Fibroblast of villous mesenchyme (primary cell): Measurements from ENCODE around the gene IRF9. TPM values are rescaled to one million over a fixed set of nuclear protein-coding genes. Genes with fewer than 3 reads are reported as not detected.

Source experiments
- DNase-seq: peaks from one replicate; pipeline ENCODE4 v3.0.0-alpha.2; 2010; ENCODE audit warnings: low read depth
- H3K4me3 ChIP-seq: 2 replicates; pipeline ENCODE4 v1.5.1; 2011; ENCODE audit warnings: low read depth, mild to moderate bottlenecking, low read length
- CTCF ChIP-seq: IDR thresholded peaks from 2 replicates; pipeline ENCODE4 v1.5.1; 2012; ENCODE audit warnings: low read depth, mild to moderate bottlenecking, low read length; ENCODE audit not compliant: insufficient read depth
- total RNA-seq: library from RNA; depleted of rRNA; stranded (reverse); fragments of >200 nt; gene quantifications from 2 replicates; pipeline ENCODE4 v1.2.3, GENCODE V29; 2012

The IRF9 gene
- total RNA-seq, 1 donor, result 96.7 TPM

- no peak overlapping the region for H3K4me3 ChIP-seq
- TF ChIP-seq CTCF, result no peak
- no peak for DNase-seq
These were observed 16.2 kb downstream of the IRF9 start for GRCh38 chr14:24177041-24177825.

- H3K4me3 ChIP-seq, result no peak overlapping the region
- no peak for DNase-seq
- no peak for TF ChIP-seq CTCF
These were observed 16.8 kb downstream of the IRF9 start for GRCh38 chr14:24177891-24178290.

GRCh38 chr14:24178399-24179178 lies 17.5 kb downstream of the IRF9 start:
- no peak for TF ChIP-seq CTCF
- no peak overlapping the region for H3K4me3 ChIP-seq
- no peak for DNase-seq

GRCh38 chr14:24179294-24179960 lies 18.4 kb downstream of the IRF9 start:
- no peak for TF ChIP-seq CTCF
- H3K4me3 ChIP-seq, result no peak overlapping the region
- DNase-seq, result no peak

GRCh38 chr14:24179961-24180796 lies 19.1 kb downstream of the IRF9 start:
- peak; percentile 80 for DNase-seq
- H3K4me3 ChIP-seq, result no peak overlapping the region
- TF ChIP-seq CTCF, result no peak

- TF ChIP-seq CTCF, result no peak
- no peak overlapping the region for H3K4me3 ChIP-seq
- DNase-seq, result no peak
These were observed 20.5 kb downstream of the IRF9 start for GRCh38 chr14:24181371-24182077.
